Measurements from ENCODE around the gene TULP4.

TULP4 gene

GRCh38 chr6:158312165-158312564, at the start of gene TULP4:
Gene TULP4, plus strand, starts transcription at chr6:158312465. Its CDS starts 1,552 bp downstream, at chr6:158314017.
- DNase-seq (ENCODE audit: low read depth in 1 of 2, low spot score in 1 of 2): no peak

GRCh38 chr6:158262755-158263154, 49.5 kb upstream of the TULP4 start:
- no peak for DNase-seq (ENCODE audit: low read depth in 1 of 2, low spot score in 1 of 2)

GRCh38 chr6:158264180-158264579, 48.1 kb upstream of the TULP4 start:
- DNase-seq (ENCODE audit: low read depth in 1 of 2, low spot score in 1 of 2): no peak

- no peak for DNase-seq (ENCODE audit: low read depth in 1 of 2, low spot score in 1 of 2)
Measured at GRCh38 chr6:158266131-158266530, 46.1 kb upstream of the TULP4 start.

- no peak for DNase-seq (ENCODE audit: low read depth in 1 of 2, low spot score in 1 of 2)
Measured at GRCh38 chr6:158268361-158269147, 43.7 kb upstream of the TULP4 start.

GRCh38 chr6:158269657-158270056, 42.6 kb upstream of the TULP4 start:
- no peak for DNase-seq (ENCODE audit: low read depth in 1 of 2, low spot score in 1 of 2)

- DNase-seq (ENCODE audit: low read depth in 1 of 2, low spot score in 1 of 2): no peak
Measured at GRCh38 chr6:158270389-158271127, 41.7 kb upstream of the TULP4 start.

GRCh38 chr6:158272324-158272723, 39.9 kb upstream of the TULP4 start:
- DNase-seq (ENCODE audit: low read depth in 1 of 2, low spot score in 1 of 2): no peak

GRCh38 chr6:158278004-158278403, 34.3 kb upstream of the TULP4 start:
- DNase-seq (ENCODE audit: low read depth in 1 of 2, low spot score in 1 of 2): no peak

- DNase-seq (ENCODE audit: low read depth in 1 of 2, low spot score in 1 of 2): no peak
Measured at GRCh38 chr6:158279615-158280014, 32.6 kb upstream of the TULP4 start.

- DNase-seq (ENCODE audit: low read depth in 1 of 2, low spot score in 1 of 2): no peak
Measured at GRCh38 chr6:158283304-158283980, 28.8 kb upstream of the TULP4 start.

- no peak for DNase-seq (ENCODE audit: low read depth in 1 of 2, low spot score in 1 of 2)
Measured at GRCh38 chr6:158284007-158284875, 28.0 kb upstream of the TULP4 start.

- DNase-seq (ENCODE audit: low read depth in 1 of 2, low spot score in 1 of 2): no peak
Measured at GRCh38 chr6:158284876-158285655, 27.2 kb upstream of the TULP4 start.

GRCh38 chr6:158285656-158286021, 26.6 kb upstream of the TULP4 start:
- no peak for DNase-seq (ENCODE audit: low read depth in 1 of 2, low spot score in 1 of 2)

- no peak for DNase-seq (ENCODE audit: low read depth in 1 of 2, low spot score in 1 of 2)
Measured at GRCh38 chr6:158286413-158286812, 25.9 kb upstream of the TULP4 start.

- DNase-seq (ENCODE audit: low read depth in 1 of 2, low spot score in 1 of 2): no peak
Measured at GRCh38 chr6:158287047-158287446, 25.2 kb upstream of the TULP4 start.

- DNase-seq (ENCODE audit: low read depth in 1 of 2, low spot score in 1 of 2): no peak
Measured at GRCh38 chr6:158290040-158290439, 22.2 kb upstream of the TULP4 start.

GRCh38 chr6:158290659-158291058, 21.6 kb upstream of the TULP4 start:
- peak in 1 of 2 donors; percentile 20 for DNase-seq (ENCODE audit: low read depth in 1 of 2, low spot score in 1 of 2)

GRCh38 chr6:158292016-158292415, 20.2 kb upstream of the TULP4 start:
- DNase-seq (ENCODE audit: low read depth in 1 of 2, low spot score in 1 of 2): no peak

GRCh38 chr6:158293122-158293521, 19.1 kb upstream of the TULP4 start:
- DNase-seq (ENCODE audit: low read depth in 1 of 2, low spot score in 1 of 2): no peak

Data from stimulated activated CD4-positive, alpha-beta T cell treated with anti-CD3 and anti-CD28 coated beads, Interleukin-15, amount 100 ng/mL, for 1 hour (primary cell).